Kasumi-1 (cell line): ENCODE measurements around the gene ZNF697.

Source experiments
- DNase-seq, 2 experiments: peaks; one replicate each; lab custom pipeline; 2025; lab: John Stamatoyannopoulos, UW

The ZNF697 gene

DNA sequence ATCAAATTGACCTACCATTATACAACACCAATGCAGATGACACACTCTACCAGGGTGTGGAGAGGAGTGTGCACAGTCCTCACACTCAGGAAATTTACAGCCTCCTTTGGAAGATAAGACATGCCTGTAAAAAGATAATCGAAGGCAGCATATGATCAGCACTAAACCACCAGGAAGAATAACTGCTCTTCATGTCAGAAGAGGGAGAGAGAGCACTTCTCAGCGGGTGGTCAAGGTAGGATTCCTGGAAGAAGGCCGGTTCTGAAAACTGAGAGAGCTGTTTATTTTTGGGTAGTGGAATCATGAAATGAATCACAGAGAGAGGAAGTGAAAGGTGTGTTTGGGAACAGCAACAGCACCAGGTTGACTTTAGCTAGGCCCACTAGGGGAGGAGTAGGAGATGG lies 14.0 kb upstream of the ZNF697 start:
- DNase-seq: no peak

DNA sequence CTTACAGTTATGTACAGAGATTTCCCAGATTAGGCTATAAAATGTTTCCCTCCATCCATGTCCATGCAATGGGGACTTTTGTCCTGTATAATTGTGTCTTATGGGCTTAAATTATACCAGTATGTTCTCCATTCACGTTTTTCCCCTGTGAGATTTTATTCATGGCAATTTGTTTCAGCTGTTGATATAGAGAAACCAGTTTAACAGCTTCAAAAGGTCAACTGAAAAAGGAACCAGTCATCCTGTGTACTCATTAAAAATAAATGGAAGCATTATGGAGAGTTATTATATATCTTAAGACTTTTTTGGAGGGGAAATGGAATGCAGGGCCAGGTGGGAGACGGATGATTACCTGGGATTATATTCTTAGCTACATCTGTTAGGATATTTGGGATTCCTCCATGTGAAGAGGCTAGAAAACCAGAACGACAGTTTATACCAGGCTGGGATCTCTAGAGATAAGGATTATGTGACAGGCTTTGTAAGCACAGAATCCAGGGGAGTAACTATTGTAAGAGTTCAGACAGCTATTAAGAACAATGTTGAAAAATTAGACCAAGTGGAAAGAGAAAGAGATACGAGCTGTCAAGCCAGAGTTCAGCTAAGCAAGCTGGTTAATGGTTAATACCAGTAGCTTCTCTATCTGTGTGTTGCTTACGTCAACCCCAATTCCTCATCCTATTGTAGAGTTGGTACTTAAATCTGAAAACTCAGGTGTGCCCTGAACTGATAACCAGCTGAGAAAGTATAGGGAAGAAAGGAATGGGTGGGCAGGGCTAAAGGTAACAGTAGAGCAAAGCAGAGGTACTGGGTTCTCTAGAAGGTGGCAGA lies 12.4 kb upstream of the ZNF697 start:
- no peak for DNase-seq

DNA sequence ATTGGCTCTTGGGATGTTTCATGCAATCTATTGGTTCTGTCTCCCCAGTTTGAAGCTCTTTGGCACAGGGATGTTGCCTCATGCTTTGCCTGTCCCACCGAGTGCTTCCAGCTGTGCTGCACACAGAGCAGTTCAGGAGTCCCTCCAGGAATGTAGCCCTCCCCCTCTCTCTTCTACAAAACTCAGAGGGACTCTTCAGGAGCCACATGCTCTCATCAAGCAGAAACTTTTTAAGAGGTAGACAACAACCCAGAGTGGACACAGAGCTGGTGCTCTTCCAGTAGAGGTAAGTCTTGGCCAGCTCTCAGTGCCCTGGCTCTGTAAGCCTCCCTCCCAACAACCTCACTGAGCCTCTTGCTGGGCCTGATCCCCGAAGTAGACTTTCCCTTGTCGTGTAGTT lies 11.6 kb upstream of the ZNF697 start:
- DNase-seq: no peak

DNA sequence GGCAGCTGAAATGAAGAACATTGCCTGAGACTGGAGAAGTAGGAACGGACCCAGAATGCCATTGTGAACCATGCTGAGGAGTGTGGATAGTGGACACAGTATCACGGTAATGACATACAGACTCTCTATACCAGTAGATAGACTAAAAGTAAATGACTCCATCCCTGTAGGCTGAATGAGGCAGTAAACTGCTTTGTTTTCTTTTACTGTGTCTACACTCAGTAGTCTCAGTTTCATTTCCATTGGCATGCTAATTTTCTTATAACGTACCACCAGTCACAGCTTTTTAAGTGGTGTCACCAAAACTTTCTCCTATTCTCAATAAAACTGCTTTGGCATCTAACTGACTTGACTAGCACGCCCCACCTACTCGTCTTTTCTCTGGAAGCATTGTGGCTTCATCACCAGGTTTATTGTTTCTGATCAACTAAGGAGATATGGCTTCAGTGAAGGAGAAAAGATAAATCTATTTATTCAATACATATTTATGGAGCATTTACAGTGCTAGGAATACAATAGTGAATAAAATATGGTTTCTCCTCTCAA lies 8.4 kb upstream of the ZNF697 start:
- no peak for DNase-seq

DNA sequence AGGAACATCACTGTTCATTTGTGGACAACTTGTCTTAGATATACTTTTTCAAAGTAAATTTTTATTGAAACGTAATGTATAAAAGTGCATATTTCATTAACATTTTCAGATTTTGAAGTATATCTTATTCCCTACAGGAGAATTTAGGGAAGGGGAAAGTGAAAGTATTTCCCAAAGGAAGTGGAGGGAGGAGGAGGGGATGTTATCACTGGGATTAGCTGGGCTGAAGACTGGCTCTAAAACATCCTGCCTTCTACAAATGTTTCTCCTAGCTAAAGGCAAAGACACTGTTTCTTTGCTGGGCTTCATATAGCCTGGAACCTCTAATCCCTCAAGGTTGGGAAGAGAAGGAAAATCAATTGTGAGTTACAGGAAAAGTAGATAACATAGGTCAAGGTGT lies 7.1 kb upstream of the ZNF697 start:
- DNase-seq: no peak

DNA sequence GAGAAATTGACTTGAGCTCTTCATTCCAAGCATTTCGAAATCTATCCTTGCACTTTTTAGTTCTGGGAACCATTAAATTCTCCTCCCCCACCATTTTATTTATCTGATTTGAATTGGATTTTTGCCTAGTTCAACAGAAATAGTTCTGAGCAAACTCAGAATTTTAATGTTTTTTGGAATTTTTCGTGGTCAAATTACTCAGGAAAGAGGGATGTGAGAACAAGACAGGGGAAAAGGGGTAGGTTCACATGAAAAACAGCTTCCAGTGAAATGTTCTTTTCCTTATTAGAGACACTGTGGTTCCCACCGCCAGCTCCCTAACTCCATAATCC lies 5.7 kb upstream of the ZNF697 start:
- no peak for DNase-seq

DNA sequence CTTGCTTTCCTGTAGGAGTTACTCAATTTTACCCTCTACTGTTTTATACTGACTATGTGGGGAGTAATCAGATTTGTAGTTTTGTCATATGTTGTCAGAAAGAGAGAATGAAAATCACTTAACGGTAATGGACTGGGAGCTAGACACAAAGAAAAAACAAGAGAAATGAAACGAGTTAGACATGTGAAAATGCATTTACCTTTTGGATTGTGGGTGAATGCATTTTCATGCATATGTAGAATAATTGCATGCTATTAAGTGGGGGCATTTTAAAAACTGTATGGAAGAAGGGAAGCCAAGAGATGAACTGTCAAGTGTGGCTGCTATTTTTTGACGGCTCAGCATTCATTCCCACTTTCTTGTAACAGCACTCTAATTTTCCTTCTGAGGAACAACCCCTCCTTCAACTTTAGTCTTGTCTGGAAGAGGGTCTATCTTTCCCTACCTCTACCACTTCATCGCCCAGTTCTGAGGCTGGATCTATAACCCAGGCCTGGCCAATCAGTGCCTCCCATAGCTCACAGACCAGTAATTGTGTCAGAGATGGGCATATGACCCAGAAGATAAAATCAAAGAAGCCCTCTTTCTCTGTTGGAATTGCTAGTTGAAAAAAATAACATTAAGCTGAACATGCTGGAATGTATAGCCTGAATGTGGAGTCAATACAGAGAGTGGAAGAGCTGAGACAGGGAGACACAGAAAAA lies 5.2 kb upstream of the ZNF697 start:
- no peak for DNase-seq

DNA sequence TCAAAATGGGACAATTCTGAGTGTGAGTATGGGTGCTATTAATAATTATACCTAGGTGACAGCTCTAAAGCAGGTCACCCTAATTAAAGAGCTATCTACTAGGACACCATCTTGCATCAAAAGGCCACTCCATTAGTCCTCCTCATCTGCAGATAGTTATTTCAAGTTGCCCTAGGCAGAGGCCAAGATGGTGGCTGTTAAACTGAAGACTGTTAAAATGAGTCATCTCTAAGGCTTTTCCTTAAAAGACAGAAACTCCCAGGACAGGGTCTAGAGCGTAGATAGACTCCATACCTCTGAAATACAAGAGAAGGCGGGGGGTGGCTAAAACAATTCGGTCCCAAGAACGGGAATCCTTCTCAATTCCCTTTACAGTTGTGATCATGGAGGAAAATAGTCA lies 4.5 kb upstream of the ZNF697 start:
- no peak for DNase-seq

DNA sequence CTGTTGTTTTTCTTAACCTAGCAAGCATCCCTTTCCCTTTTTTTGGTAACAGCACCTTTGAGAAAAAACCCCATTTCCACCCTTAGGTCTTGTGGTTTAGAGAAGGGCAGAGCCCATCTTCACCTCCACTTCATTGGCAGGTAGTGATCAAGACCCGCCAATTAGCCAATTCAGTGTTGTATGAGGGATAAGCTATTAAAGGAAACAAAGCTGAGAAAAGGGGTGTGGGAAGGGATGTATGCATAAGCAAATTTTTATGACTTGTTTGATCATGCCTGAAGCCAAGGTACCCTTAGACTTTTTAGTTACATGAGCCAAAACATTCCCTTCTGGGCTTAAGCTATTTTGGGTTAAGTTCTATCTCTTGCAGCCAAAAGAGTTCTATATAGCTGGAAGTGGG lies 3.6 kb upstream of the ZNF697 start:
- no peak for DNase-seq

DNA sequence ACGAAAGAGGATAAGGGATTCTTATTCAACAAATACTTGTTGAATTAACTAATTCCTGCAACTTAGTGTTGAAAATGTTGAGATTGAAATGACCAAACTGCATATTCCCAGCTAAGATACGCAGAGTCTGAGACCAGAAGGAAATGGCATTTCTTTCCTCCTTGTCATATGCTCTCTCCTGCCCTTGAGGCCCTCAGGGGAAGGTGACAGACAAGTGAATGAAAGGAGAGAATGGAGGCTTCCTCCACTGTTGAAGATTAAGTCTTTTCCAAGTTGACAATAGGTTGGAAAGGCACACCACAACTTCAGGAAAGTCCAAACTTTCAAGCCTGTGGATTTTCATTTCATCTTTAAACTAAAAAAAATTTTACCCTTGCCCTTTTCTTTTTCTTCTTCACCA lies 3.1 kb upstream of the ZNF697 start:
- DNase-seq: no peak

DNA sequence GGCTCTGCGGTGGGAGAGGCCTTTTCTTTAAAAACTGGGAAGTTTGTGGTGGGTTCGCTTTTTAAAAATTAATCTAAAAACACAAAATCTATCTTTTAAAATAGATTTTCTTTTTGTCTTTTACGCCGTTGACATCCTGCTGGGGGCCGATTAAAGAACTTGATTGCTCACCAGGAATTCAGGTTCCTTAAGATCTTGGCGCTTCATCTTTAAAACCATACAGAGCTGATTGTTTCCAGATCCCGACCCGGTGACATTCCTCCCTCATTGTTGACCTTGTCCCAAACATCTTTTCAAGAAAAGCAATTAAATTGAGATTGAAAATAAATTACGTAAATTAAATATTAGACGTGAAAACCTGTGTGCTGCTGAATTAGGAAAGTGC lies 546 bp upstream of the ZNF697 start:
- DNase-seq: no peak

DNA sequence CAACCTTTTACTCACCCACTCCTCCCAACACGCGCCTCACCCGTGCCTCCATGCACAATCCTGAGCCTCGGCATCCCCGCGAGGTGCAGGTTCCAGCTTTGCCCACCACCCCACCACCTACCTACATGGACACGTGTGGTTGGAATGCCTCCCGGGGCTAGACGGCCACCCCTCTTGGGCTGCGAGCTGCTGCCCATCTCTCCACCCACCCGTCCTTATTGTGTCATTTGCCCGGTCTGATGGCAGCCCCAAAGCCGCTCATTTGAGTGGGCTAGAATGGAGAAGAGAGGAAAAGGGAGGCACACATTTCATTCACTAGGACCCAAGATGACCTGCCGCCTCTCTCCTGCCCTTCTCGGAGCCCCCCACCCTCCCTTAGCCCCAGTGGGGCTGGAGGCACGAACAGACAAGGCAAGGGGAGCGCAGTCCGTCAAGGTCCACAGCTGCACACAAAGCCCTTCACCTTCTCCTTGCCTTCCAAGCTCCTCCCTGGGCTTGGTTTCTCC lies 785 bp downstream of the ZNF697 start:
- no peak for DNase-seq

DNA sequence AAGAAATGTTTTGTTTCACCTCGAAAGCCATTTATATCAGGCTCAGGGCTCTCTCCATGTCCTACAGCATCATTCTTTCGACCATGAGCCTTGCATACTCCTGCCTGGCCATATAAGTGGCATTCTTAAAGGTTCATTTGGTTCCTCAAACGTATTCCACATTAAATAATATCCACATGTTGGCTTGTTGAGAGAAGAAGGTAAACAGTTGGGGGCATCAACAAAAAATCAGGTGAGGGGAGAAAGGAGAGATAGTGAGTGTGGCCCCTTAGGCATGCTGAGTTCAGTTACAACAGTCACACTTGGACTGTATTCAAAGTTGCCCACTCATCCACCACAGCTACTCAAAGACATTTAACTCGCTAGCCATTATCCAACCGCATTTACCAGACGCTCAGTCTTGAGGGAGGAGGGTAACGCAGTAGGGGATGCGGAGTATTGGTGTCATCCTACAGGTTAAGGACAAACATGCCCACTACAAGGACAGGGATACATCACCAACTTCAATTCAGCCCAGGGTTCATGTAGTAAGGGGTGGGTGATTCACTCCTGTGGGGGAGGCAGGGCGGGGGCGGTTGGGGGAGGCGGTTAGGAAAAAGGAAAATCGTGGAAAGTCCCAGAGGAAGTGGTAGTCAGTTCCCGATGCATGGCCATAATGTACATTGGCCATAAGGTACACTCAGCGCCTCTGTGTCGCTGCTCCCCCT lies 1.4 kb downstream of the ZNF697 start:
- DNase-seq: no peak

DNA sequence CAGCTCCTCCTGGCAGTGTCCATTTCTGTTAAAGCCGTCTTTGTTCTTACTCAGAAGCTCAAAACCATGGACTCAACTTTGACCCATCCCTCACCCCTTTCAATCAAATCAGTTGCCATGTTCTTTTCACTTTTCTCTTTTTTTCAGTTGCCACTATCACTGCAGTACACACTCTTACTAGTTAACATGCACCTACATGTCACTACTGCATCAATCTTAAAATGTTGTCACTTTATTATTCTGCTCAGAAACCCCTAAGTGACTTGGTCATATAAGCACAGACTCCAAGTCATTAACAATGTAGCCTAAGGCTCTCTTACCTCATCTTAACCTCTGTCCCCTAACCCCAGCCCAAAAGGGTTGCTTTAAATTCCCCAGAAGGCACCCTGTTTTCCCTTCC lies 9.0 kb downstream of the ZNF697 start:
- no peak for DNase-seq

DNA sequence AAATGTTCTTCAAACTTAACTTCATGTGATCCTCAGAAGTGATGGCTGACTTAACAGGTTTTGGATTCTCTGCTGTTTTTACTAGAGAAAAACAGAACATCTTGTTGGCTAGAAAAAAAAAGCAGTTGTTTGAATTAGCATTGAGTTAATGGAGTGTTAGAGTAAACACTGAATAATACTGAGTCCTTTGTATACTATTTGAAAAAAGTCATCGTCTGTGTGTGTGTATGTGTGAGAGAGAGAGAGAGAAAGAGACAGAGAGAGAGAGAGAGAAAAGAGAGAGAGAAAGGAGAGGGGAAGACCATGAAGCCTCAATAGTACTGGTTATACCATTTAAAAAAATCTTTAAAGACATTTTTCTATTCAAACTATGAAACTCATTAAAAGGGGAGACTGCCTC lies 10.4 kb downstream of the ZNF697 start:
- DNase-seq: no peak

DNA sequence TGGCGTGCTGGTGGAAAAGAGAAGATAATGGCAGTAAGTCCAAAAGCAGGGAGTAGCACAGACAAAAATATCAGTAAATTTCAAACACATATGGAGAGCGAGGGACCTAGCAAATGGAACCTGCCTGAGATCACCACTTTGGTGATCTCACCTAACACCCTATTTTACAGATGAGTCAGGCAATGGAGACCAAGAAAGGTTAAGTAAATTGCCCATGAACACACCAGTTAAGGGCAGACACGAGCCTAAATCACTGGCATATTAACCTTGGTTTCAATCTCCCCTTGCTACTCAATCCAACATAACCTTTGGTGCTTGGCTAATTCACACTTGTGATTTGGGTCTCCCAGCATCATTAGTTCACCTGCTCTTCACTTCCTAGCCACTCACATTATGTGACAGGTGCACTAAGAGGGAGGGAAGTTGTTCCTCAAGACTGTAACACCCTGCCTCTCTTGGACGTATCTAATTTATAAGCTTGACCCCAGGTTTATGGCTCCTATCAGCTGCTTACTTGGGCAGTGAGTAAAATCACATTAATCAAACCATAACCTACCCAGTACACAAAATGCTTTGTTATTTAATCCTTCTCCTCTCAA lies 11.5 kb downstream of the ZNF697 start:
- no peak for DNase-seq

DNA sequence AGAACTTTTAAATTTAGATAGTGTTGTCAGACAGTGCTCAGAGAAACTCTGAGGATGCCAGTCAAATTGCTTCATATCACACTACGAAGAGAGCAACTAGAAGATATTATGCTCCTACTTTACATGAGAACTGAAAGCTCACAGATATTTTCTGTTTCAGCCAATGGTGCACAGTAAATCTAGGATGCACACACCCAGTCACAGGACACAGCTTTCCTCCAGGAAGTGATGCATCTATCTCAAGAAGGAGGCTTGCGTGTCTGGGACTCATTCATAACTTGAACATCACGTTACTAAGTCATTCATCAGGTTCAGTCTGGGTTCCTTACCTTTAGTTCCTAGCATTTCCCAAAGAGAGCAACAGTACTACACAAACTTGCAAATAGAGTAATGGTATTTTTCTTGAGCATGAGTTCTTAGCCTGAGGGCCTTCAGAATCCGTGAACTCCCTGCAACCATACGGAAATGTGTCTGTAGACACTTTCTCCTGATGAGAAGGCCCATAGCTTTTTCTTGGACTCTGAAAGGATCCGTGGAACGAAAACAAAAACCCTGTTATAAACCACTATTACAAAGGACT lies 12.2 kb downstream of the ZNF697 start:
- DNase-seq: no peak

DNA sequence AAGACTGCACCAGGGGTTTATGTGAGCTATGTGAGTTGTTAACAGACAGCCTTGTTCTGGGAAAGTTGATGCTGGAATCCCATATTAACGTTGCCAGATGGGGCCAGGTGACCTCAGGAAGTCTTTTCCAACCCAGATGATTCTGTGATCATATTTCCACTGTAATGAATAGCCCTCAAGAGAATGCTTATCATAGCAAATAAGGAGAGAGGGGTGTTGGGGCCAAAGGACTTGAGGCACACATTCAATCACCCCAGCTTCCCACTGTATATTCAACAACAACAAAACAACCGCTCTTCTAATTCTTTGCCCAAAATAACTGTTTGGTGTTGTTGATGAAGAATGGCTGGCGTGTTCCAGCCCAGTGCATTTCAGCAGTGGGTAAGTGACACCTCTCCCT lies 14.1 kb downstream of the ZNF697 start:
- no peak for DNase-seq

DNA sequence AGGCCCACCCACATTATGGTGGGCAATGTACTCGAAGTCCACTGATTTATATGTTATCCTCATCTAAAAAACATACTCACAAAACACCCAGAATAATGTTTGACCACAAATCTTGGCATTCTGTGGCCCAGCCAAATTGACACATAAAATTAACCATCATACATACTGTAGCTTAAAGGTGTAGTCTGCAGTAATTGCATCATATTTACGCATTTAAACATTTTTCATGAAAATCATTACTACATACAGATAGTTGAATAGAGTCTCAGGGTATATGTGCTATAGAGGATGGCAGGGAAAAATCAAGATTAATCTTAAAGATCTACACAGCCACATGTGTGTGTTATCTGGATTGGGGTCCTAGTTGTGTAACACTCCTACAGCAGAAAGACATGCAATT lies 14.5 kb downstream of the ZNF697 start:
- no peak for DNase-seq

DNA sequence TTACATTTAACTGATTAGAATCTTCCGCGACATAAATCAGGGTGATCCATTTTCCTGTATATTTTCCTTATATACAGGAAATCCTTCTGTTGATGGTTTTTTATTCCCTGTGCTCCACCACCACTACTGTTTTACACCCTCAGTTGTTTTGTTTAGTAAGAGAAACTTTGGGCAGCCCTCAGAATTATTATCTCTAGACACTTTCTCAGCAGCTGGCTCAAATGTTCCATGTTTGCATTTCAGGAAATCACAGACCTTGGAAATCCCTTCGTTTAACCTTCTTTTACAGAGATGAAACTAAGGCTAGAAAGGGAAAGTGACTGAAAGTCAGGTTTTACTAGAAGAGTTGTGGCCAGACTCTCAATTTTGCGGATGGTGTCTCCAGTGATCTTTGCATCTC lies 15.2 kb downstream of the ZNF697 start:
- no peak for DNase-seq

DNA sequence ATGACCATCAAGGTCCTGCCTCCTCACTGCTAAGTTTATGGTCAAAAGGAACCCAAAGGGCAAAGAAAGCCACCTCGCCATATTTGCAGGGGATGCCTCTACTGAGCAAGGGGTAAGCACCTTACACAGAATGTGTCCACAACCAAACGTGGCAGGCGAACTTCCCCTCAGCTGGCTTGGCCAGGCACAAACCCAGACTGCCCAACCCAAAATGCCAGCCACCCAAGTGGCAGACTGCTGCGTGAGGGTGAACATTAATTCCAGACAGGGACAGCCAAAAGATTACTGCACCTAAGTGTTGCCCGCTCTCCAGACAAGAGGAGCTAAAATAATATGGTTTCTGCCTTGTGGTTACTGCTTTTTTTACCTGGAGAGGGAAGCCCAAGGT lies 16.0 kb downstream of the ZNF697 start:
- no peak for DNase-seq
